DMS53 treated with DMSO at 0.1 percent for 48 hours (cell line): ENCODE data around the gene GRK3.
"Not testable (repeated sequence)": the region's sequence is repeated elsewhere in the genome, so short reads cannot be mapped to it uniquely, and the experiment has no call there.

Source experiments
- DNase-seq: peaks from one replicate; lab custom pipeline; 2025; ENCODE audit not compliant: unreplicated experiment; lab: John Stamatoyannopoulos, UW

The GRK3 gene

DNA sequence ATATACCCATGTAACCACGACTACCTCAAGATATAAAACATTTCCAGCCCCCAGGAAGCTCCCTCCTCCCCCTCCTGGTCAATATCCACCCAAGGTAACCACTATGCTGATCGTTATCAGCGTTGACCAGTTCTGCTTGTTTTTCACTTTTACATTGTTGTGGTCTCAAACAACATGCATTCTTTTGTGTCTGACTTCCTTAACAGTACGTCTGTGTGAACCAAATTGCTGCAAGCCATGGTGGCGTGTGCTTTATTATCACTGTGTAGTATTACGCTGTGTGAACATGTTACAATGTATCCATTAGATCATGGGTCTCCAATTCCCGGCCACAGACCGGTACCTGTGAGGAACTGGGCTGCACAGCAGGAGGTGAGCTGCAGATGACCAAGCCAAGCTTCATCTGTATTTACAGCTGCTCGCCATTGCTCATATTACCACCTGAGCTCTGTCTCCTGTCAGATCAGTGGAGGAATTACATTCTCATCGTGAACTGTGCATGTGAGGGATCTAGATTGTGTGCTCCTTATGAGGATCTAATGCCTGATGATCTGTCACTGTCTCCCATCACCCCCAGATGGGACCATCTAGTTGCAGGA is 15.5 kb upstream of the GRK3 start:
- no peak for DNase-seq

- DNase-seq, result no peak
These were observed 13.1 kb upstream of the GRK3 start for GRCh38 chr22:25551396-25551795.

DNA sequence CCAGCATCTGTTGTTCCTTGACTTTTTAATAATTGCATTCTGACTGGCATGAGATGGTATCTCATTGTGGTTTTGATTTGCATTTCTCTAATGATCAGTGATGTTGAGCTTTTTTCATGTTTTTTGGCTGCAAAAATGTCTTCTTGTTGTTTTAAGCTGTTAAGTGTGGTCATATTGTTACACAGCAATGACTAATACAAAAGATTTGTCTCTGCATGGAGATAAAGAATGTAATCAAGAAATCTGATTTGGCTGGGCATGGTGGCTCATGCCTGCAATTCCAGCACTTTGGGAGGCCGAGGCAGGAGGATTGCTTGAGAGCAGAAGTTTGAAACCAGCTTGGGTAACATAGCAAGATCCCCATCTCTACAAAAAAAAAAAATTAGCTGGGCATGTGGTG is 12.1 kb upstream of the GRK3 start:
- DNase-seq, result not testable (repeated sequence)

DNA sequence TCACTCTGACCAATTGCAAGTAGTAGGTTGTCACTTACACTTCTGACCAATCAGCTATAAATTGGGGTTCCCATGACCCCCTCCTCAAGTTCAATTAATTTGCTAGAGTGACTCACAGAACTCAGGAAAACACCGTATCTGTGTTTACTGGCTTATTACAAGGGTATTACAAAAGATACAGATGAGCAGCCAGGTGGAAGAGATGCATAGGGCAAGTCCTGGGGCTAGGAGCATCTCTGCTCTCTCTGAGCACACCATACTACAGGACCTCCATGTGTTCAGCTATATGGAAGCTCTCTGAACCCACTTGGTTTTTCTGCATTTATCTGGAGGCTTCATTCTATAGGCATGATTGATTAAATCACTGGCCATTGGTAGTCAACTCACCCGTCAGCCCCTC is 11.3 kb upstream of the GRK3 start:
- DNase-seq, result no peak

- no peak for DNase-seq
These were observed 10.2 kb upstream of the GRK3 start for GRCh38 chr22:25554238-25554671.

GRCh38 chr22:25554689-25555088 is 9.8 kb upstream of the GRK3 start:
- DNase-seq, result no peak

GRCh38 chr22:25555586-25555985 is 8.9 kb upstream of the GRK3 start:
- DNase-seq, result no peak

GRCh38 chr22:25557218-25557617 is 7.3 kb upstream of the GRK3 start:
- no peak for DNase-seq

- no peak for DNase-seq
These were observed 6.1 kb upstream of the GRK3 start for GRCh38 chr22:25558341-25558740.

DNA sequence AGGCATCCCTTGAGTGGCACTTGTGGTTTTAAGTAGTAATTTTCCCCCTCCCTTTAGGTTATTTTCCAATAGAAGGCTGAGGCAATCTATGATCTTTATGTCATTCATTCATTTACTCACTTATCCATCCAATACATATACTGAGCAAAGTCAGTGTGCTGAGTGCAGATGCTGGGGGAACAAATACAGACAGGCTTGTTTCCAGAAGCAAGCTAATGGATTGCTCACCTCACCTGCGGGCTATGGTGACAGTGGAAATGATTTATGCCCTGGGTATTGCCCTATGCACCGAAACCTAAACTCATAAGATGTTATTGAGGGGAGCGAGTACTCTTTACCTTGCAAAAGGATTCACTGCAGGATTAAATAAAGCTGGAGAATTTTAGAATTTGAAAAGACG is 4.6 kb upstream of the GRK3 start:
- DNase-seq, result not testable (repeated sequence)

DNA sequence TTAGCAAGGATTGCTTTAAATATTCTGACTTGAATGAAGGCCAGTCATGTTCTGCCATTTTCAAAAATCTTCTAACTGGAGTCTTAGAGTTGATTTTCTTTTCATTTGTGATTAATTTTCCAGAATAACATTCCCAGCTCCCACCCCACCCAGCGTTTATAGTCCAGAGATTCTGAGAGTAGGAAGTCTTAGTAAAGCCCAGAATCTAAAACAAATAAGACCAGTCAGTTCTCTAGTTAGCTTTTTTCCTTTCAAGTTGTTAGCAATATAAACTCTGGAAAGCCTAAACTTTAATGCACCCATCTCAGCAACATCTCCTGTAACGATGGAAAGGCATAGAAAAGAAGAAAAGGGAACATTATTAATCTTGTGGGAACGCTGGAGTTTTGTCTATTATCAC is 3.3 kb upstream of the GRK3 start:
- DNase-seq, result not testable (repeated sequence)

GRCh38 chr22:25561927-25562326 is 2.5 kb upstream of the GRK3 start:
- not testable (repeated sequence) for DNase-seq

GRCh38 chr22:25562966-25563760 is 1.3 kb upstream of the GRK3 start:
- not testable (repeated sequence) for DNase-seq

- DNase-seq, result no peak
These were observed 635 bp upstream of the GRK3 start for GRCh38 chr22:25563761-25564319.

DNA sequence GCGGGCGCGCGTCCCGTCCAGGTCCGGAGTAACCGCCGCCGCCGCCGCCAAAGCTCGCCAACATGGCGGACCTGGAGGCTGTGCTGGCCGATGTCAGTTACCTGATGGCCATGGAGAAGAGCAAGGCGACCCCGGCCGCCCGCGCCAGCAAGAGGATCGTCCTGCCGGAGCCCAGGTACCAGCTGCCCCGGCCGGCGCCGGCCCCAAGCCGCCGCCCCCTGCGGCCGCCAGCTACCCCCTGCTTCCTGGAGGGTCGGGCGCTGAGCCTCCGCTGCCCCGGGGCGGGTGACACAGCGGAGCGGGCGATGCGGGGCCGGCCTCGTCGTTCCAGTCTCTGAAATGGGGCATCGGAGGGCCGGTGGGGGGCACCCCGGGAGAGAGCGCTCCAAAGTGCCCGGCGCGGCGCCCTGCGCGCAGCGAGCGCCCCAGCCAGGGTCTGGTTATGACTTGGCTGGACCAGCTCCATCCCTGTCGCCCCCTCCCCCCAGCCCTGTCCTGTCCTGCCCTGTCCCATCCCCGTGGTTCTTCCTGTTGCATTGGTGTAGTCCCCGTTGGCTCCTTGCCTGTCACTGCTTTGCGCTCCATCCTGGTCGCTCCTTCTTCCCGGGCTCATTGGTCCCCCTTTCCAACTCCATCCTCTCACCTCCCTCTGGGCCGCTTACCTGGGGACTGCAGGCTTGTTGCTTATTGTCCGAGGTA is 653 bp downstream of the GRK3 start:
- no peak for DNase-seq

- DNase-seq, result no peak
These were observed 1.9 kb downstream of the GRK3 start for GRCh38 chr22:25566186-25566897.

DNA sequence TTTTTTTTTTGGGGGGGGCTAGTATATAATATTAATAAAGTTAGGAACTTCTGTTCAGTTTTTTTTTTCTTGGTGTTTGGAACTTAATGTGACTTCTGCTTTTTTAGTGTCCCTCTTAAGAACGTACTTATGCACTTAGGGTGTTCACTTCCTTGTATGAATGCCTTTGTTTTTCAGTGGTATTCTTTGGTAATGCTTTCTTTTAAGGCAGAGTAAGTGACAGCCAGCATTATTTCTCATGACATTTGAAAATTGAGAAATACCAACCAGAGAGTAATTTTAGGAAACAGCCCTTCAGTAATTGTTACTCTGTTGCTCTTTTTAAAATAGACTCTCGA is 2.4 kb downstream of the GRK3 start:
- no peak for DNase-seq

DNA sequence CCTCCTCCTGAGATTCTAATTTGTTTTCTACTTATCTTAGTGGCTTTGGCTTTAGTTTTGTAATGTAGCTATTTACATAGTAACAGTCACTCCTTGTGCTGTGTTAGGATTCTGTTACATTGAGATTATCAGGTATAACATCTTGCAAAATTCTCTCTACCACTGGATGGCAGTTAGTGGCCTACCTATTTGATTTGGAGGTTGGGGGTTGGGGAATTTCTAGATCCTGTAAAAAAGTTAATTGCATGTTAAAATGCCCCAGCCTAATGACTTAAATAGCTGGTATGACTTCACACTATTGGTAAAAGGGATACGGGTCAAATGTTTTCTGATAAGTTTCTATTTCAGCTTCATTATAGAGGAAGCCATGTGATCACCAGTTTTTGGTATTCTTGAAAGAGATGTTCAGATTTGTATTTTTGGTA is 2.8 kb downstream of the GRK3 start:
- no peak for DNase-seq

DNA sequence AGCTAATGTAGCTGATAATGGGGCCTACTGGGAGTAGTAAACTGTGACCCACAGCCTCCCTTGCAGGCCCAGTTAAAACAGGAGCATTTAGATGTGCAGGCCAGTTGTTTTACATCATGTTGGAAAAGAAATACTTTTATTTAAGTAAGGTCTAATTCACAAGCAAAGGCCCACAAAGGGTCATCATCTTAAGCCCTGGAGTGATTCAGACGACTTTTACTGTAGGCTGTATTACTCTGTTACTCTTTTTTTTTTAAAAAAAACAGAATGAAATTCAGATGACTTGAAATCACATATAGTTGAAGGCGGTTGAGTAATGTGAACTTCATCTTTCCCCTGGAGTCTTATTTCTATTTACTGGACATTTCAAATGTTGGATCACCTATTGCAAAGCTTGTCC is 3.6 kb downstream of the GRK3 start:
- not testable (repeated sequence) for DNase-seq

- DNase-seq, result no peak
These were observed 4.9 kb downstream of the GRK3 start for GRCh38 chr22:25569361-25569760.

- no peak for DNase-seq
These were observed 5.5 kb downstream of the GRK3 start for GRCh38 chr22:25569983-25570382.
